ENCODE data around the gene CTNND1.

Gene CTNND1

DNA sequence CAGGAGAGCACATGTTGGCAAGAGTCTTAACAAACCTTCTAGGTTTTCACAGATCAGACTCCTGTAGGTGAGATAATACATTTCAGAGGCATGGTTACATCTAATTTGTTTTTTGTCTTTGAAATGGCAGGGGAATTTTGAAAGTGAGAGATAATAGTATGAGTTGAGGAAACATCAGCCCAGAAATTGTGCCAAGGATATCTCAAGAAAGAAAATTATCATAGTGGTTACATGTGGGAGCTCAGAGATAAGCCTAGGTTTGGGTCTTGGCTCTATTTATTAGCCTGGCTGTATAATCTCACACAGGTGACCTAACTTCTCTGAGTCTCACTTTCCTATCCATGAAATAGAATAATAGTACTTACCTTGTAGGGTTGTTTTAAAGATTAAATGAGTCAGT is 10.4 kb upstream of the CTNND1 start:
- no peak overlapping the region for H3K27ac ChIP-seq (ENCODE audit: low read depth, low read length)
- H3K4me2 ChIP-seq (ENCODE audit: low read length), result no peak overlapping the region
- no peak overlapping the region for H2AK5ac ChIP-seq (ENCODE audit: low read length)
- H3K9ac ChIP-seq (ENCODE audit: low read length), result no peak overlapping the region
- H3K79me2 ChIP-seq (ENCODE audit: control insufficient read depth, insufficient read depth, low read length), result no peaks in the 10 kb centered on the region
- no peak overlapping the region for H3K56ac ChIP-seq (ENCODE audit: low read length)
- H2BK5ac ChIP-seq (ENCODE audit: low read length), result no peak overlapping the region
- no peaks in the 10 kb centered on the region for H3K79me1 ChIP-seq (ENCODE audit: low read length)
- no peak overlapping the region for H3K23ac ChIP-seq (ENCODE audit: low read length)
- no peaks in the 10 kb centered on the region for H3K27me3 ChIP-seq (ENCODE audit: insufficient read depth, low read length, poor library complexity)
- no peak overlapping the region for H3K18ac ChIP-seq (ENCODE audit: low read length)
- no peak overlapping the region for H4K5ac ChIP-seq (ENCODE audit: low read length)
- H4K8ac ChIP-seq (ENCODE audit: low read depth, low read length), result no peak overlapping the region
- peaks cover 2% of the 10 kb centered on the region for H3K4me1 ChIP-seq (ENCODE audit: control insufficient read depth, low read depth, low read length)
- H3K36me3 ChIP-seq (ENCODE audit: control insufficient read depth, insufficient read depth, low read length), result no peaks in the 10 kb centered on the region
- no peak overlapping the region for H2BK15ac ChIP-seq (replicated peaks; ENCODE audit: low read depth)
- H3K4ac ChIP-seq (ENCODE audit: low read depth, low read length), result peak overlapping the region; percentile 0
- no peak overlapping the region for H2BK120ac ChIP-seq (ENCODE audit: low read depth, low read length)
- no peak overlapping the region for H3K4me3 ChIP-seq (ENCODE audit: low read length)
- no peak for DNase-seq

DNA sequence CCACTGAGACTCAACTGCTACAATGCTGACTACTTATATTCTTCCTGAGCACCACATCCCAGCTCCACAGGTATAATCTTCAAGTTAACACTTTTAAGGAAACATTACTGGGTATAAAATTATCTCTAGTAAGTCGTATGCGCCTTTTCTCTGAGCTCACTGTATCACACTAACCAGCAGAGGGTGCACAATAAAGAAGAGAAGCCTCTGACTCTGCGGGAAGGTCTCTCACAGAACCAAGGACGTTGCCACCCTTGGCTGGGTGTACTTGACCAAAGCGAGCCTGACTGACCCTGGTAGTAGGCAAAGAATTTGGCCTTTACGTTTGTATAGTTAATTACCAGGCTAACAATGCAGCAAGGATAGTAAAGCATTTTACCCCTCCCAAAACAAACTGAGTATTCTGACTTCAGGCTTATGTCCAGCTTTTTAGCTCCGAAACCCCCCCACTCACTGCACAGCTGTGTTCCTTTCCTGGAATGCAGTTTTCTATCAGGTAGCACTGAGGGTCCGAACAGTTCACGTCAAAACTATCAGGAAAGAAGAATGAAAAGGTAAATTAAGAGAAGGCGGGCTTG is 9.8 kb upstream of the CTNND1 start, which contains the start of gene BTBD18:
BTBD18 (minus strand) TSS at position 144 of the 578 bp plus-strand sequence. CDS start 631 bp downstream, outside the sequence.
- Histone ChIP-seq H3K4me2 (ENCODE audit: low read length) (no peak within 1 kb of the TSS), H3K36me3 (ENCODE audit: control insufficient read depth, insufficient read depth, low read length) (no peaks in the 10 kb centered on the region), H3K79me1 (ENCODE audit: low read length) (no peaks in the 10 kb centered on the region), H2BK5ac (ENCODE audit: low read length) (no peak within 1 kb of the TSS), H3K4me1 (ENCODE audit: control insufficient read depth, low read depth, low read length) (peaks cover 2% of the 10 kb centered on the region), H3K18ac (ENCODE audit: low read length) (no peak within 1 kb of the TSS), H3K23ac (ENCODE audit: low read length) (no peak within 1 kb of the TSS), H3K4ac (ENCODE audit: low read depth, low read length) (peak within 1 kb of the TSS; percentile 0), H3K27me3 (ENCODE audit: insufficient read depth, low read length, poor library complexity) (no peaks in the 10 kb centered on the region), H2BK120ac (ENCODE audit: low read depth, low read length) (no peak within 1 kb of the TSS), H2AK5ac (ENCODE audit: low read length) (no peak within 1 kb of the TSS), H4K5ac (ENCODE audit: low read length) (no peak within 1 kb of the TSS), H2BK15ac (replicated peaks; ENCODE audit: low read depth) (no peak within 1 kb of the TSS), H3K56ac (ENCODE audit: low read length) (no peak within 1 kb of the TSS), H4K8ac (ENCODE audit: low read depth, low read length) (no peak within 1 kb of the TSS), H3K9ac (ENCODE audit: low read length) (no peak within 1 kb of the TSS), H3K27ac (ENCODE audit: low read depth, low read length) (no peak within 1 kb of the TSS), H3K79me2 (ENCODE audit: control insufficient read depth, insufficient read depth, low read length) (no peaks in the 10 kb centered on the region), H3K4me3 (ENCODE audit: low read length) (no peak within 1 kb of the TSS)
- DNase-seq, result peak; percentile 84
- WGBS (ENCODE audit: extremely low coverage, insufficient coverage, low lambda C conversion rate), result no CpG with 5 or more reads among the region's 10 CpGs

DNA sequence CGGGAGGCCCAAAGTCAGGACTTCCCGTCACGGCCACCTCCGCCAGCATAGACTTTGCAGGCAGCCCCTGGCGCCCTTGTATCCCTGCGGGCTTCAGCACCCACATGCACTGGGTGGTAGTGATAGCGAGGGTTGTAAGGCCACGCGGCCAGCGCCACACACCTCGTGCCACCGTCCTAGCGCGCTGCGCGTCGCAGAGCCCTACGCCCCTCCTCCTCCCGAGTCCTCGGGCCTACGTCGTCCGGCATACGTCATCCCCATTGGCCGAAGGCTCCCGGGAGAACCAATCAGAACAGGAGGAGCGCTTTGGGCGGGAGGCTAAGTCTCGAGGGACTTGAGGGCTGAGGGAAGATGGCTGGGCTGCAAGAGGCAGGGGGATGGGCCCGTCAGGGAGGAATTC is 8.6 kb upstream of the CTNND1 start:
- Histone ChIP-seq H3K79me1 (ENCODE audit: low read length) (no peaks in the 10 kb centered on the region), H3K9ac (ENCODE audit: low read length) (no peak overlapping the region), H3K56ac (ENCODE audit: low read length) (no peak overlapping the region), H2BK120ac (ENCODE audit: low read depth, low read length) (no peak overlapping the region), H3K36me3 (ENCODE audit: control insufficient read depth, insufficient read depth, low read length) (no peaks in the 10 kb centered on the region), H3K4ac (ENCODE audit: low read depth, low read length) (no peak overlapping the region), H3K27me3 (ENCODE audit: insufficient read depth, low read length, poor library complexity) (no peaks in the 10 kb centered on the region), H4K5ac (ENCODE audit: low read length) (no peak overlapping the region), H3K4me2 (ENCODE audit: low read length) (no peak overlapping the region), H3K23ac (ENCODE audit: low read length) (no peak overlapping the region), H2BK15ac (replicated peaks; ENCODE audit: low read depth) (no peak overlapping the region), H4K8ac (ENCODE audit: low read depth, low read length) (no peak overlapping the region), H2BK5ac (ENCODE audit: low read length) (no peak overlapping the region), H3K79me2 (ENCODE audit: control insufficient read depth, insufficient read depth, low read length) (no peaks in the 10 kb centered on the region), H3K18ac (ENCODE audit: low read length) (no peak overlapping the region), H2AK5ac (ENCODE audit: low read length) (no peak overlapping the region), H3K27ac (ENCODE audit: low read depth, low read length) (no peak overlapping the region), H3K4me3 (ENCODE audit: low read length) (no peak overlapping the region), H3K4me1 (ENCODE audit: control insufficient read depth, low read depth, low read length) (peaks cover 2% of the 10 kb centered on the region)
- WGBS (ENCODE audit: extremely low coverage, insufficient coverage, low lambda C conversion rate), result no CpG with 5 or more reads among the region's 30 CpGs
- DNase-seq, result no peak

DNA sequence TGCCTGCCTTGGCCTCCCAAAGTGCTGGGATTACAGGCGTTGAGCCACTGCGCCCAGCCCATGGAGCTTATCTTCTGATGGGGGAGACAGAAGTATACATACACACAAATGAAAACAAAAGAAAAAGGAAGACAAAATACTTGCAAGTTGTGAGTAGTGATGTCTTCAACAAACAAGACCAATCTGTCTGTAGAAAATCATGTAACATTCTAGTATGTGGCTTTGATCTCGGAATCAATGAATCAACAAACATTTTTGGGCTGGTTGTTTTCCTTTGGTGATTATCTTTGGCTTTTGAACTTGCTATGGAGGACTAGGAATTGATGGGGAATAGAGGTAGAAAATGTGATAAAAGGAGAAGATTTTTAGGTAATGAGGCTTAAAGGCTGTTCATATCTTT is 3.4 kb upstream of the CTNND1 start:
- no peak for DNase-seq
- Histone ChIP-seq H3K79me1 (ENCODE audit: low read length) (no peaks in the 10 kb centered on the region), H3K18ac (ENCODE audit: low read length) (no peak overlapping the region), H2AK5ac (ENCODE audit: low read length) (no peak overlapping the region), H2BK5ac (ENCODE audit: low read length) (no peak overlapping the region), H3K23ac (ENCODE audit: low read length) (no peak overlapping the region), H3K9ac (ENCODE audit: low read length) (no peak overlapping the region), H3K4me3 (ENCODE audit: low read length) (no peak overlapping the region), H4K5ac (ENCODE audit: low read length) (no peak overlapping the region), H3K4me1 (ENCODE audit: control insufficient read depth, low read depth, low read length) (no peaks in the 10 kb centered on the region), H3K79me2 (ENCODE audit: control insufficient read depth, insufficient read depth, low read length) (peaks cover 10% of the 10 kb centered on the region), H4K8ac (ENCODE audit: low read depth, low read length) (no peak overlapping the region), H3K56ac (ENCODE audit: low read length) (no peak overlapping the region), H3K36me3 (ENCODE audit: control insufficient read depth, insufficient read depth, low read length) (no peaks in the 10 kb centered on the region), H3K27me3 (ENCODE audit: insufficient read depth, low read length, poor library complexity) (no peaks in the 10 kb centered on the region), H2BK120ac (ENCODE audit: low read depth, low read length) (no peak overlapping the region), H2BK15ac (replicated peaks; ENCODE audit: low read depth) (no peak overlapping the region), H3K4ac (ENCODE audit: low read depth, low read length) (no peak overlapping the region), H3K4me2 (ENCODE audit: low read length) (no peak overlapping the region), H3K27ac (ENCODE audit: low read depth, low read length) (no peak overlapping the region)
- no CpG with 5 or more reads among the region's 3 CpGs for whole genome bisulfite sequencing (ENCODE audit: extremely low coverage, insufficient coverage, low lambda C conversion rate)

DNA sequence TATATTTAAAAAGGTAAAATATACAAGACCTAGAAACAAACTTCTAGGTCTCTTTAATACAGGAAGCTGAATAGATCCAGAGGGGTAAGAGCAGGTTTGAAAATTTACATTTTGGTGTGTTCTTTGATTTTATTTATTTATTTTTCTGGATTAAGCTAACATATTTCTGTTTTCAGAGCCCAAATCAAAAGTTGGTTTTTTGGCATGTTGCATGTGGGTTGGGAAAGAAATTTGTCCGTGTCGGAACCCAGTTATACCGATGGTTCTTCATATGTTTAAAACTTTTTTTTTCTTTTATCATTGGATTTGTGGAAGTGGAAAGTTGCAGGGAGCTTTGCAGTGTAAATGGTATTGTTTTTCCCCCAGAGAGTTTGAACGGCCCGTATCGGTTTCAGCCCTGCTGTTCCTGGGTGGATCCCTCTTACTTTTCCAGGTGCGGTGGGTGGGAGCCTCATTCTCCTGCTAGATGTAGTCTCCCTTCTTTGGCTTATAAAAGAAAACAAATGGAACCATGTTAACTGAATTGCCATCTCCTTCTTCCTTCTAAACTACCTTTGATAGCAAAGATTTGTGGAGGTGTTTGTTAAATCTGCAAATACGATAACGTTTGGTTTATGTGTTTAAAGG is 746 bp downstream of the CTNND1 start:
- H2BK120ac ChIP-seq (ENCODE audit: low read depth, low read length), result no peak overlapping the region
- peak overlapping the region; percentile 69 for H3K4me3 ChIP-seq (ENCODE audit: low read length)
- H2AK5ac ChIP-seq (ENCODE audit: low read length), result no peak overlapping the region
- no peak overlapping the region for H3K23ac ChIP-seq (ENCODE audit: low read length)
- H3K79me2 ChIP-seq (ENCODE audit: control insufficient read depth, insufficient read depth, low read length), result peaks cover 51% of the 10 kb centered on the region
- no peak overlapping the region for H4K5ac ChIP-seq (ENCODE audit: low read length)
- no peak overlapping the region for H2BK15ac ChIP-seq (replicated peaks; ENCODE audit: low read depth)
- H2BK5ac ChIP-seq (ENCODE audit: low read length), result no peak overlapping the region
- H3K27ac ChIP-seq (ENCODE audit: low read depth, low read length), result no peak overlapping the region
- DNase-seq, result no peak
- no peak overlapping the region for H3K4ac ChIP-seq (ENCODE audit: low read depth, low read length)
- no peaks in the 10 kb centered on the region for H3K79me1 ChIP-seq (ENCODE audit: low read length)
- H3K27me3 ChIP-seq (ENCODE audit: insufficient read depth, low read length, poor library complexity), result no peaks in the 10 kb centered on the region
- no CpG with 5 or more reads among the region's 9 CpGs for WGBS (ENCODE audit: extremely low coverage, insufficient coverage, low lambda C conversion rate)
- H3K56ac ChIP-seq (ENCODE audit: low read length), result peak overlapping the region; percentile 79
- peaks cover 5% of the 10 kb centered on the region for H3K4me1 ChIP-seq (ENCODE audit: control insufficient read depth, low read depth, low read length)
- peak overlapping the region; percentile 87 for H3K18ac ChIP-seq (ENCODE audit: low read length)
- H4K8ac ChIP-seq (ENCODE audit: low read depth, low read length), result peak overlapping the region; percentile 76
- no peaks in the 10 kb centered on the region for H3K36me3 ChIP-seq (ENCODE audit: control insufficient read depth, insufficient read depth, low read length)
- H3K4me2 ChIP-seq (ENCODE audit: low read length), result peak overlapping the region; percentile 18
- H3K9ac ChIP-seq (ENCODE audit: low read length), result peak overlapping the region; percentile 85

DNA sequence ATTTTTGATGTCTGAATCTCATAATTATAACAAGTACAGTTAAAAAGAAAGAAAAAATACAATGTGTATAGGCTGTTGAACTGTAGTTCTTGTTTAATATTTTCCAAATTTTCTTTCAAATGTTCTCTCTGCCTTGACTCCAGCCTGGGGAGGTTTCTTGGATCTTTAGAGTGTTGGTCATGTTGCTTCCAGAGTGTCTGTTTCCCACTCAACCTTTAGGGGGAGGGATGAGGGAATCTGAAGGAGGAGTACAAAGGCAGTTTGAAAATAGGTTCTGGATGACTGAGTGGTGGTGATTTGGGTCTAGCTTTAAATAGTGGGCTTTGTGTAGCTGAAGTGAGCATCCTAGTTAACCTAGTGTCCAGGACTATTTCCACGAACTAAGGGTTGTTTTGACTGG is 2.0 kb downstream of the CTNND1 start:
- no peak overlapping the region for H4K5ac ChIP-seq (ENCODE audit: low read length)
- H3K9ac ChIP-seq (ENCODE audit: low read length), result peak overlapping the region; percentile 90
- peak overlapping the region; percentile 66 for H2AK5ac ChIP-seq (ENCODE audit: low read length)
- no CpG with 5 or more reads among the region's 1 CpG for whole genome bisulfite sequencing (ENCODE audit: extremely low coverage, insufficient coverage, low lambda C conversion rate)
- H3K27ac ChIP-seq (ENCODE audit: low read depth, low read length), result no peak overlapping the region
- no peak overlapping the region for H3K4ac ChIP-seq (ENCODE audit: low read depth, low read length)
- peak overlapping the region; percentile 98 for H3K4me2 ChIP-seq (ENCODE audit: low read length)
- H3K4me1 ChIP-seq (ENCODE audit: control insufficient read depth, low read depth, low read length), result peaks cover 5% of the 10 kb centered on the region
- H3K27me3 ChIP-seq (ENCODE audit: insufficient read depth, low read length, poor library complexity), result no peaks in the 10 kb centered on the region
- H2BK5ac ChIP-seq (ENCODE audit: low read length), result no peak overlapping the region
- no peak overlapping the region for H2BK15ac ChIP-seq (replicated peaks; ENCODE audit: low read depth)
- H4K8ac ChIP-seq (ENCODE audit: low read depth, low read length), result no peak overlapping the region
- peak overlapping the region; percentile 88 for H3K56ac ChIP-seq (ENCODE audit: low read length)
- no peaks in the 10 kb centered on the region for H3K79me1 ChIP-seq (ENCODE audit: low read length)
- DNase-seq, result peak; percentile 84
- peak overlapping the region; percentile 73 for H3K4me3 ChIP-seq (ENCODE audit: low read length)
- H3K79me2 ChIP-seq (ENCODE audit: control insufficient read depth, insufficient read depth, low read length), result peaks cover 61% of the 10 kb centered on the region
- H3K23ac ChIP-seq (ENCODE audit: low read length), result no peak overlapping the region
- H2BK120ac ChIP-seq (ENCODE audit: low read depth, low read length), result no peak overlapping the region
- no peak overlapping the region for H3K18ac ChIP-seq (ENCODE audit: low read length)
- H3K36me3 ChIP-seq (ENCODE audit: control insufficient read depth, insufficient read depth, low read length), result no peaks in the 10 kb centered on the region
